GM18508 (cell line): ENCODE data around the gene KIF14.

Source experiments
- ATAC-seq: cut with Tn5 transposase; IDR thresholded peaks from one replicate; pipeline ENCODE4 v1.9.1; 2021; ENCODE audit warnings: moderate number of reproducible peaks; ENCODE audit not compliant: insufficient read depth, unreplicated experiment

KIF14 gene

DNA sequence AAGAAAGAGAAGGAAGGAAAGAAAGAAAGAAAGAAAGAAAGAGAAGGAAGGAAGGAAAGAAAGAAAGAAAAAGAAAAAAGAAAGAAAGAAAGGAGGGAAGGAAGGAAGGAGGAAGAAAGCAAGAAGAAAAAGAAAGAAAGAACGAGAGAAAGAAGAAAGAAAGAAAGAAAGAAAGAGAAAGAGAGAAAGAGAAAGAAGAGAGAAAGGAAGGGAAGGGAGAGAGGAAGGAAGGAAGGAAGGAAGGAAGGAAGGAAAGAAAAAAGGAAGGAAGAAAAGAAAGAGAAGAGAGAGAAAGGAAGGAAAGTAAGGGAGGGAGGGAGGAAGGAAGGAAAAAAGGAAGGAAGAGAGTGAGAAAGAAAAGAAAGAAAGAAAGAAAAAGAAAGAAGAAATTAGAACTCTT, 115.3 kb downstream of the KIF14 start:
- no peak for ATAC-seq
